Ramos (cell line): ENCODE data around the gene COL18A1.

ENCODE experiments used
- in situ Hi-C: fragments of 300-500 bp; cut with MboI; formaldehyde crosslinking; loops from one replicate; pipeline ENCODE4 v1.14.3; 2022; ENCODE audit warnings: low sequenced_read_pairs; ENCODE audit not compliant: unreplicated experiment

The COL18A1 gene

DNA sequence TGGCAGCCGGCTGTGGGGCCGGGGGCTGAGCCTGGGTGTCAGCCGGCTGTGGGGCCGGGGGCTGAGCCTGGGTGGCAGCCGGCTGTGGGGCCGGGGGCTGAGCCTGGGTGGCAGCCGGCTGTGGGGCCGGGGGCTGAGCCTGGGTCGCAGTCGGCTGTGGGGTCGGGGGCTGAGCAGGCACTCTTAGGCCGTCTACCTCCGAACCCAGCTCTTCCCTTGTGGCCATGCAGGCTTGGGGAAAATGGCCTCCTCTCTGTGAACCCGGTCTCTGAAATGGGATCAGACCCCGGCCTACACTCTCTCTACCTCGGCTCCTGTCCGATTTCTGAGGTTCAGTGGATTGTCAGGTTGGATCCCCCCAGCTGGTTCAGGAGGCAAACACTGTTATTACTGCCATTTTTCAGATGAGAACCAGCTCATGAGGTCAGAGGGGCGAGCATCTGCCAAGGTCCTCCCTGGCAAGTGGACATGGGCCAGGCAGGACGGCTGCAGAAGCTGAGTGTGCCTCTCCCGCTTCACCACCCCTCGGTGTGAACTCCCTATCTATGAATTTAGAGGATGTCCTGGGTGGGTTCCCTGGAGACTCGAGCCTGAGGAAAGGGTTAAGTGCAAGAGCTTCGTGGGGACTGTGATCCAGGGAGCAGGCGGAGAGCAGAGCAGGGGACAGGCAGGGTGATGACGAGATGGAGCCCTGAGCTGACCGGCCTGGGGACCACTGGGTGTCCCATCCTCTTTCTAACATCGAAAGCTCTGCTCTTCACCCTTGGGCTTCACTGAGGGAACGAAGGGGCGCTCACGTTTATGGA, 10.9 kb upstream of the COL18A1 start:
- in situ Hi-C loops, result no loop called here

DNA sequence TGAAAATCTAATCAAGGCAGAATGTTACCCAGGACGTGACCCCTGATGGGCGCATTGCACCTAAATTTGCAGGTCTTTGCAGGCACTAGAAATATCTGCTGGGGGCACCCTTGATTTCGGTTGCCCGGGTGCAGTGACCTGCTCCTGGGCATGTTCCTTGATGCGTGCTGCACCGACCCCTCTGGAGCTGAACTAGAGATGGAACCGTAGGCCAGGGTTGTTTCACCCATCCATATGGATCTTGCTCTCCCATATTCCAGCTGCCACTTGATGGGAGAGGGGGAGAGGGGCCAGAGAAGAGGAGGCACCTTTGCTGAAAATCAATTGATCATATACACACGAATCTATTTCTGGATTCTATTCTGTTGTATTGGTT, 8.4 kb upstream of the COL18A1 start:
- in situ Hi-C loops, result no loop called here

DNA sequence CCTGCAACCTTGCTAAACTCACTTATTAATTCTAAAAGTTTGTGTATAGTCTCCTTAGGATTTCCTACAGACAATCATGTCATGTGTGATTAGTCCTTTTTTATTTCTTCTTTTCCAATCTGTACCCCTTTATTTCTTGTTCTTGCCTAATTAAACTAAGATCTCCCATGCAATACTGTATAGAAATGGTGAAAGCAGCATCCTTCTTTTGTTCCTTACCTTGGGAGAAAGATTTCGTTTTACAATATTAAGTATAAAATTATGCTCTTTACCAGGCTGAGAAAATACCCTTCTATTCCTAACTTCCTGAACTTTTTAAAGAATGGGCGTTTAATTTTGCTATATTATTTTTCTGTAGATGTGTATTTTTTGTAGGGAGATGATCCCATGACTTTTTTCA, 7.6 kb upstream of the COL18A1 start:
- in situ Hi-C loops, result no loop called here

DNA sequence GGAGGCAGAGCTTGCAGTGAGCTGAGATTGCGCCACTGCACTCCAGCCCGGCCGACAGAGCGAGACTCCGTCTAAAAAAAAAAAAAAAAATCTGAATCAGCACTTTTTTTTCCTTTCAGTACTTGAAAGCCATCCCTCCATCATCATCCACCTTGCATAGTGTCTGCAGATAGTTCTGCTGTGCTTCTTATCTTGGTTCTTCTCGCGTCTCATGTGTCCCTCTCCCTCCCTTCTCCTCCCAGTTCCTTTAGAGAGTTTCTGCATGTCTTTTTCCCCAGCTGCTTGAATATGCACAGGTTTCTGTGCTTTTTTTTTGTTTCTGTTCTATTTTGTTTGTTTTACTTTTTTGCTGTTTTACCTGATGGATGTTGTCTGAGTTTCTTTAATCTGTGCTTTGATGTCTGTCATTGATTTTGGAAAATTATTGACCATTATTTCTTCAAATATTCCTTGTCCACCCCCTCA, 3.9 kb upstream of the COL18A1 start:
- in situ Hi-C loops, result no loop called here

DNA sequence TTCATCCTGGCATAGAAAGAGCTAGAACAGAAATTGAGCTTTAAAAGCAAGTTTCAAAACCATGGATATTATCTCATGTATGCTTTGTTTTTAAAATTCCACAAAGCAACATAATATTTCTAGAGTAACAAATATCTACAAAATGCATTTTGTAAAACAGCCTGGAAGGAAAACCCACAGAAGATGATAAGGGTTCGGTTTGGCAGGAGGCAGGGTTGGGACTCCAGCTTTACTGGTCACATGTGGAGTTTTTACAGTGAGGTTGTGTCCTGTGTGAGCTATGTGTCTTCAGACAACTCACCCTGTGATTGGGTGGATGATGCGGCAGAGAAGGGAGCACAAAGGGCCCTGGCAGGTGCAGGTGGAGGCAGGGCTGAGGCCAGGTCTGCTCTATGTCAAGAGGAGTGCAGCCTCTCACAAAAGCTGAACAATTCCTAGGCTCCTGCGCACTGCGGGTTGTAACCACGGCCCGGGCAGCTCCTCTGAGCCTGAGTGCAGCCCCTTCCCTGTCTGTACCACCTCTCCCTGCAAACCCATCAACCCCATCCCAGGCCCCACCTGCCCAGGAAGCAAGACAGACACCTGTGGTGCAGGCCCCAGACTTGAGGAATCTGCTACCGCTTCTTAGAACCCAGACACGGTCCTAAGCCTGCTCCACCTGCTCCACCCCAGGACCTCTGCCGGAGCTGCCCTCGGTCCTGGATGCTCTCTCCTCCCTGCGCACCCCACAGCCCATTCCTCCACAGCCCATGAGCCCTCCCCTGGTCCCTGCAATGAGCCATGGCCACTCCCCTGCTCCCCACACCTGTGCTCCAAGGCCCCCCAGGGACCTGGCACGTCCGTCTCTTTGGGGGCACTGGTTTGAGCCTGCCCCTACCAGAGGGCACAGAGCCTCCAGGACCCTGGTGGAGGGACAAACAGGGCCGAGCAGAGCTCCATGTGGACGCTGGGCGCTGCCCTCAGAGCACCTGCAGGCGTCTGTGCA, 2.8 kb upstream of the COL18A1 start:
- in situ Hi-C loops, result no loop called here

DNA sequence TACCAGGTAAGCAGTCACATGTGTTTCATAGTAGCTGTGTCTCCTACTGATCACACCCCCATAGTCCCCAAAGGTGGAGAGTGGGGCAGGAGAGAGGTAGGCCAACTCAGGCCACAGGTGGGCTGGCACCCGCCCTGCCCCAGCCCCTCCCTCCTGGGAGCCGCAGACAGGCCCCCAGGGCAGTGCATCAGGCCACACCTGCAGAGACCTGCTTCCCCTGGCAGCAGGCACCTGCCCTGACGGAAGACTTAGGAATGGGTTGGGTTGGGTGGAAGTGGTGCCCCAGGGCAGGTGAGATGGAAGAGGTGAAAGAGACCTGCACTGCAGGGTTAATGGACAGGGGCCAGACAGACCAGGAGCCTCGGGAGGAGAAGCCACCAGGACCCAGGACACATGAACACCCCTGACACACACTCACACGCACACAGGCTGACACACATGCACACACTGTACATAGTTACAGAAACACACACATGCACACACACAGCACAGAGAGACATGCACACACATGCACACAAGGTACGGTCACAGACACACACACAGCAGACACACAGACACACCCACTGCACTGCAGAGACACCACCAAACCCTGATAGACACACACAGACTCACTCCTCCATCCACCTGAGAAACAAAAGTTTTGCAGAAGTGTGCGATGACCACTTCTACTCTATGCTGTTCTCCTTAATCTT, 1.7 kb upstream of the COL18A1 start:
- in situ Hi-C loops, result no loop called here

DNA sequence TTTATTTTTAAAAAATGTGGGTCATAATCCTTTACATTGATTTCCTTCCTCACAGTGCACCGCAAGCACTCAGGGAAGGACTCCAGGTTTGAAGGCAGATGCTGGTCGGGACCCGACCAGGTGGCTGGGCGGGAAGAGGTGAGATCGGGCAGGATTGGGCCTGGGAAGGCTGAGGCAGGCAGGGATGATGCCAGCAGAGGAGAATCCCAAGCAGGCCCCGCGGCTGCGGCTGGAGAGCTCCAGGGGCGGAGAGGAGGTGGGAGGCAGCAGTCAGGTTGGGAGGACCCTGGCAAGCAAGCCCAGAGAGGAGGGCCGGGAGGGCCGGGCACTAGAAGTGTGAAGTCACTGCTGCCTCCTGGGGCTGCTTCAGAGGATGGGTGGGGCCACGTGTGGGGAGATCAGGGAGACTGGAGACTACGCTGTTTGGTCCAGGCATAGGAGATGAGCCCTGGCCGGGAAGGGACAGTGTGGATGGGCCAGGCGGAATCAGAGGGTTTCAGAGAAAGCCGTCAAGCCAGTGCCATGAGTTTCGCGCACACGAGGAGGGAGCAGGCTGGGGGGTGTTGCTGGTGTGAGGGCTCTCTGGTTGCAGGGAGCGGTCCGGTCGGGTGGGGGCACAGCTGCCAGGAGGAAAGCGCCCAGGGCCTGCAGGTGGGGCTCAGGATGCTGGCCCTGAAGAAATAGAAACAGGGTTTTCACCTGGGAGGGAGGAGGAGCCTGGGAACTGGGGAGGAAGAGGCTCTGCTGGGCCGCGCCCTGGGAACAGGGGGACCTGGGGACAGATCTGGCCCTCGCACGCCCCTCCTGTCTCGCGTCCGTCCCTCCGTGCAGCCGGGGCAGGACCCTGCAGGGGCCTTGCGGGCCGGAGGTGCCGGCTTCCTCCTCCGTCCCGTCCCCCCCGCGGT, 888 bp upstream of the COL18A1 start:
- in situ Hi-C loops, result no loop called here

DNA sequence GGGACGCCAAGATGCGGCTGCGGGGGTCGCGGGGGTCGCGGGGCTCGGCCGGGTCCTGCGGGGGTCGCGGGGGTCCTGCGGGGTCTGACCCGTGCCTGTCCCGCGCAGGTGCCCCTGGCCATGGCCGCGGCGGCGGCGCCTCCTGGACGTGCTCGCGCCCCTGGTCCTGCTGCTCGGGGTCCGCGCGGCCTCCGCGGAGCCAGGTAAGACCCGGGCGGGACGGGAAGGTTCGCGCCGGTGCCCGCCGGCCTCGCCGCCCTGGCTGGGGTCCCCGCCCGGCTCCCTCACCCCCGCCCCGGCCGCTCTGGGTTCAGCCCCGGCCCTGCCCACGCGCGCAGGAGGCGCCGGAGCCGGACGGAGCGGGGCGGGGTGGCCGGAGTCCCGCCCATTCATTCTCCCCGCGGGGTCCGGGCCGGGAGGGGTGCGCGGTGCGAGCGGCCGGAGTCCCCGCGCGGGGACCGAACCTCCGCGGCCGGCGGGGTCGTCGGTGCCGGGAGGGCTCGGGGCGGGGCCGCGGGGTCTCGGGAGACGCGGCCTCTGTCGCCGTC, 380 bp downstream of the COL18A1 start:
- in situ Hi-C loops, result no loop called here

DNA sequence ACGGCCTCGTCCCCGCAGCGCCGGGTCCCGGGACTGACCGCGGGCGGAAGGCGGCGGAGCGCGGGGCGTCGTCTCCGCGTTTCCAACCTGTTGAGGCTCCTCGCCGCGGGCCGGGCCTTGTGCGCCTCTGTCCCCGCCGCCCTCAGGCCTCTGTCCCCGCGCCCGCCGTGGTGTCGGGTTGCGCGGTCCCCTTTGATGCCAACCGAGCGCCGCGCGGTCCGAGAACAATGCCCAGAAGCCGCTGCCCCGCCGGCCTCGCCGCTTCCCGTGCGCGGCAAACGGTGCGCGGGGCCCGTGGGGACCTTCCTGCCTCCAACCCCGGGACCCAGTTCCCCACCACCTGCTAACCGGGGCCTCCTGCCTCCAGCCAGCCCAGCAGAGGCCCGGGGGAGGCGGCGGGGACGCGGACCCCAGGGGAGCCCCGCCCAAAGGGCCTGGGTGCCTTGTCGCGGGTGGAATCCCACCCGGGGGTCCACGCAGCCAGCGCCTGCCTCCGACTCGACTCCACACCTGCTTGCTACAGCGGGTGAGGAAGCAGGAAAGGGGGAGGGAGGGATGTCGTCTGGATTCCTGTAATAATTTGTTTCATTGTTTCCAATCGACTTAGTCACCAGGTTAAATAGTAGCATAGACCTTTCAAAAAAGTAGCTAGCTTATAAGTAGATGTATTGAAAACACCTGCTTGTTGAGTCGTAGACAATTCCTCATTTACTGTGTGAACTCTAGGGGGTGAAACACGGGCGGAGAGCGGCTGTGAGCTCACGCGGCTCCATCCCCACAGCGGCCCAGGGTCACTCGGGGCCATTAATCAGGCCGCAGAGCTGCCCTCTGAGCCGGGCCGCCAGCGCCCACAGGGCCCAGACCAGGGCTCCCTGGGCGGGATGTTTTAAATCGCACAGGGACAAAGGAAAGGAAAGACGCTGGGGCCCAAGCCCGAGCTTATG, 1.1 kb downstream of the COL18A1 start:
- in situ Hi-C loops, result no loop called here

DNA sequence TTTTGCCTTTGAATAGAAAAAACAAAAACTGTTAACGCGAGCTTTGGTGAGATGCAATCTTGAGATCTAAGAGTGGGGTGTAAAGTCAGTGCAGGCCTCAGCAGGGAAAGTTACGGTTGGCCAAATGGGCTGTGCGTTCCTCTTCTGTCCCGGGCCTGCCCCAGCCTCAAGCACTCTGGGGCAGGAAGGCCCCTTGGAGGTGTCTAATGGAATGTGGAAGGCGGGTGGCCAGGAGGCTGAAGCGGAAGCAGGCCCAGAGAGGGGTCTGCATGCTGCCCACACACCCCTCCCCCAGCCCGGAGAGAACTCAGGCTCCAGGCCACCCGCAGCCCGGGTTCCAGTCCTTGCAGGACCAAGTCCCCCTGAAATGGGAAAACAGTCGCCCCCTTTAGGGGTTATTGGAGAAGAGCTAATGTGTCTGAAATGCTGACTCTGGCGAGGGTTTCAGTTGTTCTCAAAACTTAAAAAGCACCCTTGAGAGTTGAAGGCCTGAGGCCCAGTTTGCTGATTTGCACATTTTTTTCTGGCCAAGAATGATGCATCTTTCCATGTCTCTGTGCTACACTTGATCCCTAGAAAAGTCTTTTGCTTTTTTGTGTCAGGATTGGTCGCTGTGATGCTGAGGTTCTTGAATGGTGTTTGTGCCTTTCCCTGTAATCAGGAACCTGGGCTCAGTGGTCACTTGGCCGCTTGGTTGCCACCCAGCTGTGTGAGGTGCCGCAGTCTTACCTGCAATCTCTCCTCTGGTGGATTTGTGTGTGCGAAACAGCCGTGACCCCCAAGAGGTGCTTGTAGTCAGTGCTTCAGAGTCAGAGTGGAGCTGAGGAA, 2.0 kb downstream of the COL18A1 start:
- in situ Hi-C loops, result no loop called here

DNA sequence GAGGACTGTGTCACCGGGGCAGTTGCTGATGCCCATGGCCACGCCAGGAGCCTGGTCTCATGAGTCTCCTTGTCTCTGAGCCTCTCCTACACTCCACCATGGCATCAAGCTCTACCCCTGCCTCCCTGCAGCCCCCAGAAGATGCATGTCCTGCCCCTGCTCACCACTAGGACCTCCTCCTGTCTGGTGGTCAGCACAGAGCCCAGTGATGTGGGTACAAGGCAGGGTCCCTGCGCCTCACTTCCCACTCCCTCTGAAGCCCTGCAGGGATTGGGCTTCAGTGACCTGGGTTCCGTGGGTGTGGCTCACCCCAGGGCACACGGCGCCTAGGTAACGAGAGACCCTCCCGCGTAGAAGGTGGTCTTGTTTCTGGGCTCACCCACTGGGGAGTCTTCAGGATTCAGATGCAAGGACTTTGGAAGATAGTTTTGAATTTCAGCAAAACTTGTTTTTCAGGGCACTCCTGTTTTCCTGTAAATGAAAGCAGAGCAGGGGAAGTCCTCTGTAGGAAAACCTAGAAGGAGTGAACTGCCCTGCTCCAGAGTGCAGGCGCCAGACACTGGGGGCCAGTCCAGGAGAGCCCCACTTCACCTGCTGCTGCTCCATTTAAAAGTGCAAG, 2.8 kb downstream of the COL18A1 start:
- in situ Hi-C loops, result no loop called here

DNA sequence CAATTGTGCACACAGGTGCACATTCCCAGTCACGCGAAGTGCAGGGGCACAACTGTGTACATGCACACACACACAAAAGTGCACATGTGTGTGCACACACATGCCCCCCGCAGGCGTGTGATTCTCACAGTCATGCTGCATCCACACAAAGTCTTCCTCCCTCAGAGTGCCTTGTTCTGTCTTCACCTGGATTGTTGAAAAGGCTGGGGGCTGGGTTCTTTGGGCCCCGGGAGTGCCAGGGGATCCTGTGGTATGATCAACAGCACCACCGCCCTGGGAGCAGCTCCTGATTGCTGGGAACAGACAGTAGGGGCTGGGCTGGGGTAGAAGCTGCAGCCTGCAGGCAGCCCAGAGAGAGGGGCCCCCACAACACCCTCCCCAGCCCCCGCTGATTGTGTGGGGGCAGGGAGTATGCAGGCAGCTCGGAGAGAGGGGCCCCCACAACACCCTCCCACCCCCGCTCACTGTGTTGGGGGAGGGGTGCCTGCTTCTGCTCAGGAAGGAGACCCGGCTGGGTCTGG, 3.4 kb downstream of the COL18A1 start:
- in situ Hi-C loops, result no loop called here

DNA sequence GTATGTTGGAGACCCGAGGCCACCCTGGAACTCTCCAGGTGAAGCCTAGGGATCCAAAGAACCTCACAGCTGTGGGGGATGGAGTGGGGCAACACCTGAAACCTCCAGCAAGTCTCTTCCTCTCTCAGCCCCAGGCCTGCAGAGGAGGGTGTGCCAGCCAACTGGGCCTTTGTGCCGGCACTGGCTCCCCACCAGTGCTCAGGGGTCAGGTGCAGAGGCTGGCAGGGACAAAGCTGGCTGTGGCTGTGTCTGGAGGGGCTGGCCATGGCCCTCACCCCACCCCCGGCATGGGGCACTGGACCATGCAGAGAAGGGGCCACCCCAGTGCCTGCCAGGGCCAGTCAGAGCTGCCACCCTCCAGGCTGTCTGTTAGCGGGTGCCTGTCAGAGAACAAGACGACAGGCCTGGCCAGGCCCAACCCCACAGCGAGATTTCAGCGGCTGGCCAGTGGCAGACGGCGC, 3.9 kb downstream of the COL18A1 start:
- in situ Hi-C loops, result no loop called here

DNA sequence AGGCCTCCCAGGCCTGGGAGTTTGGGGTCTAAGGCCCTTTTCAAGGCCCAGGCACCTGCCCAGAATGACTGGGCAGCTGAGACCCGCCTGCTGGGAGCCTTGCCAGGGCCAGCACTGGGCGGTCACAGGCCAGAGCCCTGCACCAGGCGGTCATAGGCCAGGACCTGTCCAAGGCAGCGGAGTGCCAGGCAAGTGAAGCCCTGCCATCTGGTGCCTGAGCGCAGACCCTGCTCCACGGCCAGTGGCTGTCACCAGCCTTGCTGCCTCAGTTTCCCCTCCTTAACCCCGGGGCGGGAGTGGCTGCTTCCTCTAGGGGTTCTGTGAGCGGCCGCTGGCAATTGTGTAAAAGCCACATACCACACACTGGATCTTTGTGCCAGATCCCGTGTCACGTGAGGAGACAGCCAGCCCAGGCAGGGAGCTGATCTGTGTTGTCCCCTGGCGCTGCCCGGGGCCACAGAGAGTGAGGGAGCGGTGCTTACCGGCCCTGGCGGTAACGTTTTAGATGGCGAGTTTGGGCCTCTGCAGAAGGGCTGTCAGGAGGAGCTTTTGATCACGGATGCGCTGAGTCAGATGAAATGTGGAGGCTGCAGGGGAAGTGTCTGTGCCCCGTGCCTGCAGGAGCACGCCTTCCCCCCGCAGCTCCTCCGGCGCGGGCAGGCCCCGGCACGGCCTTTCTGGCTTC, 4.6 kb downstream of the COL18A1 start:
- in situ Hi-C loops, result no loop called here

DNA sequence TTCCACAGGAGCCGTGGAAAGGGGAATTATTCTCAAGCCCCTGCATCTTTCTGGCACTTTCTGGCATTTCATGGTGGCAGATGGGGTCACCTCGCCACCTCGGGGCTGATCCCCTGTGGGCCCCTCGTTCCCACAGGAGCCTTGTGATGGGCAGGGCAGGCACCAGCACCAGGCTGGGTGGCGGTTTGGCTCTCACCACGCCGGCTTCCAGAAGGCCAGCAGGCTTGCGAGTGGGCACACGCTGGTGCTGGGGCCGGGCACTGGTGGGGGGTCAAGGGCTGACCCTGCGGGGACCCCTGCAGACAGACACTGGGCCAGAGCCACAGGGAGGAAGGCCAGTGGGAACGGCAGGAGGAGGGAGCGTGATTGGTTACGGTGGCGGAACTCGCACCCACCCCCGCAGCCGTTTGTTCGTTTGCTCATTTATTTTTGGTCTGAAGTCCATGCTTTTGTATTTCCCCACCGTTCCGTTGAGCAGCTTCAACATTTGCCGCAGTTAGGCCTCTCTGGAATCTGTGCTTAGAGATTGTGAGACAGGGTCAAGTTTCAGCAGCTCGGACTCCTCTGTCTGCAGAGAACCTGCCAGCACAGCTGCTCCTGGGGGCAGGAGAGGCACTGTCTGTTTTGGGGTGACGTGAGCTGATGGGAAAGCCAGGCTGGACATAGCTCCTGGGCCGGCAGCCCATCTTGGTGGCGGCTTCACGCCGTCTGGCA, 5.3 kb downstream of the COL18A1 start:
- in situ Hi-C loops, result no loop called here
